ENCODE measurements around the gene VIT.

Gene VIT

GRCh38 chr2:36773947-36774346 is 77.4 kb downstream of the VIT start:
- DNase-seq = no peak

DNA sequence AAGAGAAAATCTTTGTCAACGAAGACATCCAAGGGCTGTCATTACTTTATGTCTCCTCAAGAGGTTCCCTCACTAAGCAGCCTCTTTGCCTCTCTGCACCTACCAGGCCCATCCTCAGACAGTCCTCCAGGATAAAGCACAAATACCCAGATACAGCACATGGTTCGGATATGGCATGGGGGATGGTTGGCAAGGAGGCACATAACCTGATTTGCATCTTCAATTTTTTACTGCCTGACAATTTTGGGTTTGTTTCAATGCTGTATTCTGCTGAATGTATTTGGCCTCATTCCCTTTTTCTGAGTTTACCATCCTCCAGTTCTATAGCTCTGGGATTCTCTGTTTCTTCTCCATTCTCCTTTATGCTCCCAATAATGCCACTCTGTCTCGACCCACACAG is 78.8 kb downstream of the VIT start:
- DNase-seq = no peak

- DNase-seq = no peak
Observed at GRCh38 chr2:36775806-36776205, 79.3 kb downstream of the VIT start.

GRCh38 chr2:36777272-36777671 is 80.8 kb downstream of the VIT start:
- no peak for DNase-seq

DNA sequence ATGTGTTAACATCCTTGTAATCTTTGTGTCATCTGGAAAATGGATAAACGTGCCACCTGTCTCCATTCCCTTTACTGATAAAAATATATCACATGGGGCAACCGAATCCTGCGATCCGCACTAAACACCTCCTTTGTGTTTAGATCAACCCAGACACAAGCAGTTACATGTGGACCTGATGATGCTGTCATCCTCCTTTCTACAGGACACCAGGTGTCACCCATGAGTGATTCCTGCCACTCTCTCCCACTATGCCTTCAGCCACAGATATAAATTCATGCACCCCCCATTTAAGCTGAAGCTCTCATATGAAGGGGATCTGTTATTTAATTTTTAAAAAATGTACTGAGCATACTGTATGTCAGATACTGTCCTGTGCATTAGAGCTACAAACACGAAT is 81.3 kb downstream of the VIT start:
- DNase-seq = no peak

GRCh38 chr2:36779462-36779861 is 83.0 kb downstream of the VIT start:
- no peak for DNase-seq

DNA sequence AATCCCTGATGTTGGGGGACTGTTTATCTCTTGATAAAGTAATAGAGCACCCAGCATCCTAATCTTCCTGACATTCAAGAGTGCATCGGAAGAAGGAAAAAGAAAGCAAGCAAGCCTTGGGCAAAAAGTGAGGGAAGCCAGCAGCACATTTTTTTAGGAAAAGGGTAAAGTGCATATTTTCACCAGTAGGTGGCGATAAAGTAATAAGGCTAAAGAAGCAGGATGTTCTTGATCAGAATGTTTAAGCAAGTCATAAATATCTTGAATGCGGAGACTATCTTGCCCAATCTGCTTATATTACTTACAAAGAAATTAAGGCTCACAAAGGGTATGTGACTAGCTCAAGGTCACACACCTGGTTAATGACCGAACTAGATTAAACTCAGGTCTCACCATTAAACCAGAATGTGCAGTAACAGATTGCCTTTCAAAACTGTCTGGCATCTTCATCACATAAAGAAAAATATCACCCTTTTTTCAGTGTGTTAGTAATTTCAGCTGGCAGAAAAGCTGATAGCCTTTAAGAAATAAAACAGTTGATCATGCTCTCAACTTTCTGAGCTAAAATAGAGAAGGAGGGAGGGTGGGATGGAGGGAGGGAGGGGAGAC is 83.8 kb downstream of the VIT start:
- DNase-seq = peak; percentile 65

- no peak for DNase-seq
Observed at GRCh38 chr2:36781907-36782720, 85.6 kb downstream of the VIT start.

- no peak for DNase-seq
Observed at GRCh38 chr2:36783246-36783645, 86.7 kb downstream of the VIT start.

- peak; percentile 74 for DNase-seq
Observed at GRCh38 chr2:36785179-36785795, 88.8 kb downstream of the VIT start.

DNA sequence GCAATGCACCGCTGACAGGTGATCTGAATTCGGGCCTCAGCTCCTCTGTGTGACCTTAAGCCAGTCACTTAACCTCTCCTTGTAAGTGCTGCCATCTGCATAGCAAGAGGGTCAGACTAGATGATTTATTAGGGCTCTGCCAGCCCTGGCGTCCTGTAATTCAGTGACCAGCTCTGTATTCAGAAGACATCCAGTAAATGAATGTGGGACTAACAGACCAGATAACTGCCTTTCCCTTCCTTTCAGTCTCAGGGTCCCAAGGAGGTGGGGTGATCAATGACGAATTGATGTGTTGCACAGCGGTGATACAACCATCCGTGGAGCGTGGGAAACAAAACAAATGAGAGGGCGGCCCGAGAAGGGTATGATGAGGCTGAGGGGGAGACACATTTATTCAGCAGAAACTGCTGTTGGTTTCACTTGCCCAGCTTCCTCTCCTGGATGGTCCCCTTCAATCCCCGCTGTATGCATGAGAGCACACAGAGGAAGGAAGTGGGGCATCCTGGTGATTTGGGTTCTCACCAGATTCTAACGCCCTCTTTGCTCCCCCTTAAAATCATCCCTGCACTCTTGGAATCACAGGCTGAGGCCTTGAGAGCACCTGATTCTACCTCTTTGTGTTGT is 92.8 kb downstream of the VIT start:
- no peak for DNase-seq

GRCh38 chr2:36792951-36793350 is 96.4 kb downstream of the VIT start:
- DNase-seq = no peak

GRCh38 chr2:36797324-36798070 is 101.0 kb downstream of the VIT start:
- DNase-seq = no peak

GRCh38 chr2:36798724-36799123 is 102.2 kb downstream of the VIT start:
- DNase-seq = no peak

- DNase-seq = no peak
Observed at GRCh38 chr2:36800381-36800780, 103.9 kb downstream of the VIT start.

- no peak for DNase-seq
Observed at GRCh38 chr2:36801088-36801487, 104.6 kb downstream of the VIT start.

- DNase-seq = no peak
Observed at GRCh38 chr2:36802952-36803351, 106.4 kb downstream of the VIT start.

DNA sequence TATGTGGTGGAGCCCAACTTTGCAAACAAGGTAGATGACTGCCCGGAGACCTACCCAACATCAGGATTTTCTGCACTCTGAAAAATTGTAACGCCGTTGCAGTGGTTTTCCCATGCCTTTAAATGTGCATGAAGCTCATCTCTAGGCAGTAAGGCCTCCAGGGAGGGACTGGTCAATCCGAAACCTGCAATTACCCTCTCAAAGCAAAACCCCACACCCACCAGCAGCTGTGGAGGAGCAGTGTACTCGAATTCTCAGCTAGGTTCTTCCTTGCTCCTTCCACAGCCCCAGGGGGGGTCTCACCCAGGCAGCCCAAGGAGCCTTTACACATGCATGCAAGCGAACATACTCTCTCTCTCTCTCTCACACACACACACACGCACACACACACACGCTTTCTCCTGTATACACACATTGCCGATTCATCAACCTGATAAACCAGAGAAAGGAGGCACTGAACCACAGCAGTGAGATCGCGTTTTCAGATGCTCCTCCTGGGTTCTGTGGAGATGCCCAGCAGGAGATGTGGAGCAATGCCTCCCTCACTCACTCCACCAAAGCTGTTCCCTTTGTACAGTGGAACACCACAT is 109.2 kb downstream of the VIT start:
- DNase-seq = no peak

DNA sequence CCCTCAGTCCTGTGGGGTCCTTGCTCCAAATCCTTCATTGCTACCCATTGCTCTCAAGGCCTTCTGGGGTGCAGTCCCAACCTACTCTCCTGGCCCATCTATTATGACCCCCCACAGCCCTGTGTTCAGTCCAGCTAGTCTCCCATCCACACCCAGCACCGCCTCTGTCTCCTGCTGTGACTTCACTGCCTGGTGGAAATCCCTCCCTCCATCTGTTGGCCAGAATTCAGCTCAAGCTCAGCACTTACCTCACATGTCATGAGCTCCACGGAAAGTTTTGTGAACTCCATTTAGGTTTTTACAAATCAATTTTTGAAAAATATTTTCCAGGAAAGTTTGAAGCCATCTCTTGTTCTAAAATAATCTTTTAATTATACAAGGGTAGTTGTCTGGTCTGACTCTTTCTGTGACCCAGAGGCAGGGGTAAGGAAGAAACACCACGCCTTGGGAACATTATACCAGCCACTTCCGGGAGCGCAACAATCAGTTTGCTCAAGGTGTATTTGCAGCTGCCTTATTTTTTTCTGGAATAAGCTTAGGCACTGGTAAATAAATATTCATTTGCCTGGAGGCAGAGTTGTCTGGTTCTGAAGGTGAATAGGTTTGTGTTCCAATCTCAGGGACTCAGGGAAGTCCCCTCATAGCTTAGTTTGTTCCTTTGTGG is 110.8 kb downstream of the VIT start:
- DNase-seq = no peak

GRCh38 chr2:36808386-36809068 is 112.0 kb downstream of the VIT start:
- DNase-seq = no peak

DNA sequence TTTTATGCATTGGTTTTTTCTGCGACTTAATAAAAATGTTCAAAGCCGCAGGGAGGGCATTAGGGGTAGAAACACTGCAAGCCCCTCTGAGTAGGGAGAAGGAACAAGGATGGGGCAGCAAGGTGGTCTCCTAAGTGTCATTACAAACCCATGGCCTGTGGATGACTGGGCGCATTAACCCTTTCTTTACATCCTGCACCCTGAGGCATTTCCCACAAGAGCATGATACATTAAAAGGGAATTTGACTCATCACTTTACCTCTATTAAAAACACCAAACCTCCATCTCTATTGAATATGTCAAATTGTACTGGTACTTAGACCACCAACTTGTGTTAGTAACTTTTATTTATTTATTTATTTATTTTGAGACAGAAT is 112.5 kb downstream of the VIT start:
- no peak for DNase-seq

- DNase-seq = no peak
Observed at GRCh38 chr2:36811071-36811470, 114.6 kb downstream of the VIT start.

Data from hematopoietic multipotent progenitor cell treated with erythropoietin and hydrocortisone succinate and interleukin-3 and kit ligand, for 8 days (in vitro differentiated cells).